GM12878 (cell line): ENCODE data around the gene SPATS2L. TPM values are rescaled to one million over a fixed set of nuclear protein-coding genes. Genes with fewer than 3 reads are reported as not detected.

Experiments used
- ATAC-seq: fragments of 200-7000 bp; cut with Tn5 transposase; 3 replicates; pipeline ENCODE4 v1.9.1; 2020; ENCODE audit warnings: mild to moderate bottlenecking, moderate library complexity
- BruUV-seq: library from RNA; stranded (reverse); fragments of 400-500 nt; replicated peaks from 2 replicates; lab custom pipeline; 2021; lab: Mats Ljungman, UMichigan
- CTCF ChIA-PET: fragments of 300-600 bp; sonication (Branson Sonifier 250); formaldehyde crosslinking; extraction: SDS; loops from one replicate; lab custom pipeline; 2021; ENCODE audit warnings: inconsistent platforms; lab: Yijun Ruan, JAX
- POLR2A ChIA-PET: fragments of 350-600 bp; formaldehyde crosslinking; extraction: SDS; loops from one replicate; lab custom pipeline; 2021; ENCODE audit warnings: inconsistent platforms; lab: Charles Lee
- RAD21 ChIA-PET: fragments of 300-600 bp; sonication (Branson Sonifier 250); formaldehyde crosslinking; loops from one replicate; lab custom pipeline; 2023; ENCODE audit warnings: antibody characterized with exemption; ENCODE audit not compliant: unreplicated experiment; lab: Charles Lee
- SMC1A ChIA-PET: fragments of 300-600 bp; sonication (Branson Sonifier 250); formaldehyde crosslinking; loops from one replicate; lab custom pipeline; 2023; ENCODE audit not compliant: unreplicated experiment, uncharacterized antibody; lab: Charles Lee
- DNase-seq: peaks from one replicate; pipeline ENCODE4 v3.0.0-alpha.2; 2011; ENCODE audit warnings: low read depth, low spot score
- FAIRE-seq: peaks from 3 replicates; lab custom pipeline; 2011; peaks lifted over from hg19 to GRCh38; lab: Jason Lieb, UNC
- H2AFZ ChIP-seq: 2 replicates; pipeline ENCODE4 v1.6.0; 2011; ENCODE audit warnings: low read depth, low read length, control low read depth; ENCODE audit not compliant: control insufficient read depth
- H3K27ac ChIP-seq: 2 replicates; pipeline ENCODE4 v1.5.1; 2011; ENCODE audit warnings: control low read depth; ENCODE audit not compliant: control insufficient read depth, insufficient read depth
- H3K27me3 ChIP-seq, 2 experiments: replicated peaks in 1 of 2; 2 replicates each; pipeline versions ENCODE4 v1.6.0 to v1.6.1; 2011; ENCODE audit warnings: low read length in 1 of 2; ENCODE audit not compliant: control insufficient read depth in 2 of 2, insufficient read depth in 2 of 2
- H3K36me3 ChIP-seq, 2 experiments: 2 replicates each; pipeline ENCODE4 v1.5.1; 2011; ENCODE audit warnings: low read length in 1 of 2; ENCODE audit not compliant: control insufficient read depth in 2 of 2, insufficient read depth in 2 of 2
- H3K4me1 ChIP-seq: 2 replicates; pipeline ENCODE4 v1.6.1; 2011; ENCODE audit warnings: mild to moderate bottlenecking, low read length, moderate library complexity, mixed read lengths; ENCODE audit not compliant: control insufficient read depth, insufficient read depth
- H3K4me2 ChIP-seq: 2 replicates; pipeline ENCODE4 v1.6.0; 2011; ENCODE audit warnings: control low read depth; ENCODE audit not compliant: control insufficient read depth, insufficient read depth
- H3K4me3 ChIP-seq: fragments of 200-600 bp; sonication (generic); 2 replicates; pipeline ENCODE4 v1.5.1; 2016
- H3K79me2 ChIP-seq: 2 replicates; pipeline ENCODE4 v1.6.0; 2011; ENCODE audit warnings: low read length; ENCODE audit not compliant: control insufficient read depth, insufficient read depth
- H3K9ac ChIP-seq: 2 replicates; pipeline ENCODE4 v1.8.0; 2011; ENCODE audit warnings: low read length, control low read depth, mixed read lengths; ENCODE audit not compliant: control insufficient read depth, insufficient read depth
- H3K9me3 ChIP-seq: replicated peaks from 3 replicates; pipeline ENCODE4 v1.5.1; 2011; ENCODE audit warnings: mild to moderate bottlenecking, low read length; ENCODE audit not compliant: control insufficient read depth, insufficient read depth
- H4K20me1 ChIP-seq: 2 replicates; pipeline ENCODE4 v1.6.0; 2011; ENCODE audit not compliant: control insufficient read depth, insufficient read depth
- ATF2 ChIP-seq: IDR thresholded peaks from 2 replicates; pipeline ENCODE4 v1.6.1; 2012; ENCODE audit warnings: low read length, inconsistent platforms
- E4F1 ChIP-seq: fragments of 450-650 bp; IDR thresholded peaks from 2 replicates; pipeline ENCODE4 v1.6.1; 2018; ENCODE audit warnings: borderline replicate concordance, mild to moderate bottlenecking; ENCODE audit not compliant: partially characterized antibody
- GABPA ChIP-seq: IDR thresholded peaks from 2 replicates; pipeline ENCODE4 v1.6.1; 2014; ENCODE audit warnings: antibody characterized with exemption, low read depth, mild to moderate bottlenecking, inconsistent platforms
- JUNB ChIP-seq: IDR thresholded peaks from 2 replicates; pipeline ENCODE4 v1.6.1; 2016; ENCODE audit warnings: antibody characterized with exemption, mild to moderate bottlenecking
- NFYB ChIP-seq: IDR thresholded peaks from 2 replicates; pipeline ENCODE4 v1.6.1; 2011; ENCODE audit warnings: low read depth, mild to moderate bottlenecking, low read length, improper control_type of control experiment, moderate library complexity; ENCODE audit not compliant: insufficient read depth
- SMAD5 ChIP-seq: IDR thresholded peaks from 2 replicates; pipeline ENCODE4 v1.6.1; 2016; ENCODE audit warnings: antibody characterized with exemption, low read depth
- ZBTB4 ChIP-seq: fragments of 450-650 bp; formaldehyde crosslinking; IDR thresholded peaks from 2 replicates; pipeline ENCODE4 v1.4.0; 2022; ENCODE audit warnings: mild to moderate bottlenecking, moderate library complexity
- WGBS: methylation state at CpG from one replicate; pipeline ENCODE4 v1.1.6; 2016; ENCODE audit warnings: low lambda C conversion rate; ENCODE audit not compliant: insufficient replicate concordance, insufficient coverage; ENCODE audit errors: missing lambda C conversion rate; 5-methylcytosine and 5-hydroxymethylcytosine counted together
- in situ Hi-C: fragments of 300-500 bp; cut with MboI; formaldehyde crosslinking; loops from 9 replicates; pipeline ENCODE4 v1.14.3; 2018; ENCODE audit warnings: mixed read lengths
- intact Hi-C: fragments of 100-400 bp; cut with micrococcal nuclease; formaldehyde crosslinking; loops from one replicate; pipeline ENCODE4 v1.14.2; 2022; ENCODE audit not compliant: unreplicated experiment
- polyA plus RNA-seq, 11 experiments: library from polyadenylated mRNA; depleted of rRNA in 4 of 11; unstranded in 6 of 11; stranded (reverse) in 5 of 11; fragments of >200 nt; fragmentation: Nextera tagmentation in 4 of 11; fragmentation: Illumina TruSeq in 1 of 11; extraction: Ambion mirVana in 4 of 11; extraction: Trizol in 1 of 11; gene quantifications; 1 replicate in 1 of 11; 2 replicates in 10 of 11; pipeline versions ENCODE4 v1.2.1 to v1.2.3, GENCODE V29; 2011 to 2016; ENCODE audit warnings: inconsistent platforms in 2 of 11, missing spikeins in 2 of 11, low read depth in 1 of 11
- total RNA-seq, 4 experiments: library from RNA; depleted of rRNA in 3 of 4; stranded (reverse); fragments of >200 nt in 3 of 4; fragmentation: Illumina TruSeq in 1 of 4; extraction: Trizol in 1 of 4; gene quantifications; 2 replicates each; pipeline versions ENCODE4 v1.2.1 to v1.2.3, GENCODE V29; 2013 to 2021

The SPATS2L gene
- total and polyA plus RNA-seq, 10 of the 15 experiments (the other 5 are each of a cell fraction or from before 2014, with no cell fraction given) = 5.2 to 30.0 (median 20.1) TPM

GRCh38 chr2:200302940-200303727 is 3.4 kb upstream of the SPATS2L start:
- Histone ChIP-seq H3K9me3 (no peaks in the 10 kb centered on the region), H2AFZ (no peak overlapping the region), H3K27me3 (no peaks in the 10 kb centered on the region), H3K79me2 (peaks cover 11% of the 10 kb centered on the region), H4K20me1 (no peaks in the 10 kb centered on the region), H3K36me3 (no peaks in the 10 kb centered on the region), H3K4me1 (peaks cover 4% of the 10 kb centered on the region; the same call in 1 of the 2 replicates), H3K27ac (no peak overlapping the region), H3K9ac (no peak overlapping the region), H3K4me2 (no peak overlapping the region), H3K4me3 (no peak overlapping the region)
- ChIA-PET SMC1A (interaction anchor here (0.7 to 1.0 kb wide), 2 partner anchors 43 to 167 kb away, joined by 3 to 4 read pairs; no protein-coding TSS in a partner anchor), CTCF (interaction anchor here (1.3 kb wide), 1 partner anchor 18 kb away, joined by 3 read pairs; no protein-coding TSS in a partner anchor), POLR2A (no interaction called here), RAD21 (no interaction called here)
- WGBS = 63% methylated on average over 9 of the region's 9 CpGs
- BruUV-seq = no TSS peak
- FAIRE-seq (no peak), DNase-seq (no peak), ATAC-seq (peak; percentile 13)
- in situ Hi-C loops = no loop called here
- intact Hi-C loops = no loop called here
- no peak for TF ChIP-seq JUNB
- TF ChIP-seq ZBTB4 (CRISPR knock-in tag) = no peak
- TF ChIP-seq E4F1 = peak; percentile 22
- TF ChIP-seq NFYB = 0 out of 2 replicates have a peak, but pooled peaks have one; percentile 49
- TF ChIP-seq ATF2 = no peak
- TF ChIP-seq SMAD5 = no peak
- TF ChIP-seq GABPA = no peak
